ENCODE results near the gene DCUN1D2.
"Not testable (repeated sequence)": the region's sequence is repeated elsewhere in the genome, so short reads cannot be mapped to it uniquely, and the experiment has no call there.

Gene DCUN1D2

GRCh38 chr13:113452942-113453901 is 37.3 kb downstream of the DCUN1D2 start, which contains the start of gene ADPRHL1:
Gene ADPRHL1 (minus strand): TSS chr13:113453488. CDS start chr13:113453437, 51 bp downstream.
- DNase-seq (ENCODE audit: low spot score) (no peak), ATAC-seq (ENCODE audit: low read depth) (no peak)
- no peak for TF ChIP-seq CTCF (IDR thresholded peaks at IDR 0.05; ENCODE audit: poor library complexity, severe bottlenecking)
- H3K36me3 ChIP-seq (ENCODE audit: low read depth), result peaks cover 21% of the 10 kb centered on the region
- no peaks in the 10 kb centered on the region for H3K27me3 ChIP-seq (ENCODE audit: insufficient read depth, poor library complexity, severe bottlenecking)
- H3K27ac ChIP-seq (ENCODE audit: poor library complexity, severe bottlenecking), result no peak within 1 kb of the TSS
- H3K9me3 ChIP-seq (ENCODE audit: severe bottlenecking), result no peaks in the 10 kb centered on the region
- no peaks in the 10 kb centered on the region for H3K4me1 ChIP-seq (ENCODE audit: insufficient read depth, poor library complexity, severe bottlenecking)
- no peak within 1 kb of the TSS for H3K4me3 ChIP-seq (ENCODE audit: severe bottlenecking)

GRCh38 chr13:113452466-113452865 is 38.0 kb downstream of the DCUN1D2 start:
- no peak for DNase-seq (ENCODE audit: low spot score)
- no peak overlapping the region for H3K27ac ChIP-seq (ENCODE audit: poor library complexity, severe bottlenecking)
- no peak for ATAC-seq (ENCODE audit: low read depth)
- H3K9me3 ChIP-seq (ENCODE audit: severe bottlenecking), result no peaks in the 10 kb centered on the region
- H3K4me3 ChIP-seq (ENCODE audit: severe bottlenecking), result no peak overlapping the region
- H3K36me3 ChIP-seq (ENCODE audit: low read depth), result peaks cover 14% of the 10 kb centered on the region
- H3K4me1 ChIP-seq (ENCODE audit: insufficient read depth, poor library complexity, severe bottlenecking), result no peaks in the 10 kb centered on the region
- TF ChIP-seq CTCF (IDR thresholded peaks at IDR 0.05; ENCODE audit: poor library complexity, severe bottlenecking), result no peak
- no peaks in the 10 kb centered on the region for H3K27me3 ChIP-seq (ENCODE audit: insufficient read depth, poor library complexity, severe bottlenecking)

- no peak overlapping the region for H3K4me3 ChIP-seq (ENCODE audit: severe bottlenecking)
- H3K27me3 ChIP-seq (ENCODE audit: insufficient read depth, poor library complexity, severe bottlenecking), result no peaks in the 10 kb centered on the region
- no peaks in the 10 kb centered on the region for H3K9me3 ChIP-seq (ENCODE audit: severe bottlenecking)
- DNase-seq (ENCODE audit: low spot score) (peak; percentile 58), ATAC-seq (ENCODE audit: low read depth) (no peak)
- no peak for TF ChIP-seq CTCF (IDR thresholded peaks at IDR 0.05; ENCODE audit: poor library complexity, severe bottlenecking)
- peaks cover 9% of the 10 kb centered on the region for H3K36me3 ChIP-seq (ENCODE audit: low read depth)
- H3K27ac ChIP-seq (ENCODE audit: poor library complexity, severe bottlenecking), result no peak overlapping the region
- no peaks in the 10 kb centered on the region for H3K4me1 ChIP-seq (ENCODE audit: insufficient read depth, poor library complexity, severe bottlenecking)
These were observed 38.5 kb downstream of the DCUN1D2 start for GRCh38 chr13:113451951-113452421.

- TF ChIP-seq CTCF (IDR thresholded peaks at IDR 0.05; ENCODE audit: poor library complexity, severe bottlenecking), result peak; percentile 40
- not testable (repeated sequence) for H3K36me3 ChIP-seq (ENCODE audit: low read depth); H3K4me3 ChIP-seq (ENCODE audit: severe bottlenecking); H3K27me3 ChIP-seq (ENCODE audit: insufficient read depth, poor library complexity, severe bottlenecking); H3K9me3 ChIP-seq (ENCODE audit: severe bottlenecking); H3K4me1 ChIP-seq (ENCODE audit: insufficient read depth, poor library complexity, severe bottlenecking); ATAC-seq (ENCODE audit: low read depth); H3K27ac ChIP-seq (ENCODE audit: poor library complexity, severe bottlenecking)
- DNase-seq (ENCODE audit: low spot score), result peak; percentile 38
These were observed 39.5 kb downstream of the DCUN1D2 start for GRCh38 chr13:113450861-113451620.

GRCh38 chr13:113450348-113450744 is 40.2 kb downstream of the DCUN1D2 start:
- not testable (repeated sequence) for H3K4me3 ChIP-seq (ENCODE audit: severe bottlenecking); DNase-seq (ENCODE audit: low spot score); H3K36me3 ChIP-seq (ENCODE audit: low read depth); H3K27me3 ChIP-seq (ENCODE audit: insufficient read depth, poor library complexity, severe bottlenecking); H3K4me1 ChIP-seq (ENCODE audit: insufficient read depth, poor library complexity, severe bottlenecking); ATAC-seq (ENCODE audit: low read depth); H3K9me3 ChIP-seq (ENCODE audit: severe bottlenecking)
- H3K27ac ChIP-seq (ENCODE audit: poor library complexity, severe bottlenecking), result peak overlapping the region; percentile 51
